SW480 (cell line): ENCODE results near the gene GUSB.
"Not testable (repeated sequence)": the region's sequence is repeated elsewhere in the genome, so short reads cannot be mapped to it uniquely, and the experiment has no call there.

Experiments used
- DNase-seq: peaks from one replicate; pipeline ENCODE4 v3.0.0-alpha.2; 2016; ENCODE audit warnings: low spot score

The GUSB gene

GRCh38 chr7:65975814-65976445 lies 6.1 kb downstream of the GUSB start:
- no peak for DNase-seq

GRCh38 chr7:65974876-65975275 lies 7.1 kb downstream of the GUSB start:
- DNase-seq: no peak

GRCh38 chr7:65974191-65974801 lies 7.7 kb downstream of the GUSB start:
- no peak for DNase-seq

DNA sequence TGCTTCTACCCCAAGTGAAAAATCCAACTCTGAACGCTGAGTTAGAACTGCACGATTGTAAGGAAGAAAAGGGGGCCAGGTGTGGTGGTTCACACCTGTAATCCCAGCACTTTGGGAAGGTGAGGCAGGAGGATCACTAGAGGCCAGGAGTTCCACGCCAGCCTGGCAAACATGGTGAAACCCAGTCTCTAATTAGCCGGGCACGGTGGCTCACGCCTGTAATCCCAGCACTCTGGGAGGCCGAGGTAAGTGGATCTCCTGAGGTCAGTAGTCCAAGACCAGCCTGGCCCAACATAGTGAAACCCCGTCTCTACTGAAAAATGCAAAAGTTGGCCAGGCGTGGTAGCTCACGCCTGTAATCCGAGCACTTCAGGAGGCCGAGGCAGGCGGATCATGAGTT lies 9.0 kb downstream of the GUSB start:
- no peak for DNase-seq

DNA sequence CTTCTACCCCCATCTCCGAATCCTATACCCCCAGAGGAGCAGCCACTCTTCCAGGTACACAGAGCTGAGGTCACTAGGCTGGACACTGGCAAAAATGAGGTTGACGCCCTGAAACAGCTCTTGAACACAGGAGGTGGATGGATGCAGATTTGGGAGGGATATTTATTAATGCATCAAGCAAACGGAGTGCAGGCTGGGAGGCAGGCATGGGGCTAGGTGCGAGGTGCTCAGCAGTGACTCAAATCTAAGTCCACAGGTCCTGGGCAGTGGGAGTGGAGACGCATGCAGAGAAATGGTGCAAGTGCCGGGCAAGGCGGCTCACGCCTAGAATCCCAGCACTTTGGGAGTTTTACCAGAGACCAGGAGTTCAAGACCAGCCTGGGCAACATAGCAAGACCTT lies 11.0 kb downstream of the GUSB start:
- DNase-seq: no peak

DNA sequence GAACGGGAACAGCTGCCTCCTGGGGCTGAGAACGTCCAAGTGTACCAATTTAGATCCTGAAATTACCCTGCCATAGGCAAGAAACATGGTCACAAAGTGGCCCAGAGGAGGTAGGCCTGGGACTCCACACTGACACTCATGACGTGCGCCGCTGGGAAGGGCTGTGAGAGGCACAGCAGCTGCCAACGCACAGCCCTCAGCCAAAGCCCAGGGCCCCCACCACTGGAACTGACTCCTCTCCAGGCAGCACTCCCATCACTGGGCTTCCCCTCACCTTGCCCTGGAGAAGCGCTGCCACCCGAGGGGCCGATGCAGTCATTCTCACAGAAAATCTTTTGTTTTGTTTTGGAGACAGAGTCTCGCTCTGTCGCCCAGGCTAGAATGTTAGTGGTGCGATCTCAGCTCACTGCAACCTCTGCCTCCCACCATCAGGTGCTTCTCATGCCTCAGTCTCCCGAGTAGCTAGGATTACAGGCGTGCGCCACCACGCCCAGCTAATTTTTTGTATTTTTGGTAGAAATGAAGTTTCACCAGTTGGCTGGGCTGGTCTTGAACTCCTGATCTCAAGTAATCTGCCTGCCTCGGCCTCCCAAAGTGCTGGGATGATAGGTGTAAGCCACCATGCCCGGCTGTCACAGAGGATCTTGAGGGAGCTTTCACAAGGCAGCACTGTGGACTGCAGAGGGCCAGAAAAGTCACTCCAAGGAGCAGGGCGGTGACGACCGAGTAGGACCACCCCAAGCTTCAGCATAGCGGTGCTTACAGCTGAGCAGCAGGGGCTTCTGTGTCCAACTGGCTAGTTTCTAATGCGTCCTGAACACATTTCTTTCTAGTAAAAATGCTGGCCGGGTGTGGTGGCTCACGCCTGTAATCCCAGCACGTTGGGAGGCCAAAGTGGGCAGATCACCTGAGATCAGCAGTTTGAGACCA lies 13.5 kb downstream of the GUSB start:
- DNase-seq: no peak

- no peak for DNase-seq
These were observed 14.5 kb downstream of the GUSB start for GRCh38 chr7:65967361-65968155.

GRCh38 chr7:65966146-65966545 lies 15.9 kb downstream of the GUSB start:
- DNase-seq: no peak

- not testable (repeated sequence) for DNase-seq
These were observed 17.3 kb downstream of the GUSB start for GRCh38 chr7:65964671-65965070.

- DNase-seq: no peak
These were observed 20.0 kb downstream of the GUSB start for GRCh38 chr7:65962033-65962432.

- no peak for DNase-seq
These were observed 21.5 kb downstream of the GUSB start for GRCh38 chr7:65960351-65961074.

GRCh38 chr7:65955718-65956117 lies 26.3 kb downstream of the GUSB start:
- DNase-seq: no peak

DNA sequence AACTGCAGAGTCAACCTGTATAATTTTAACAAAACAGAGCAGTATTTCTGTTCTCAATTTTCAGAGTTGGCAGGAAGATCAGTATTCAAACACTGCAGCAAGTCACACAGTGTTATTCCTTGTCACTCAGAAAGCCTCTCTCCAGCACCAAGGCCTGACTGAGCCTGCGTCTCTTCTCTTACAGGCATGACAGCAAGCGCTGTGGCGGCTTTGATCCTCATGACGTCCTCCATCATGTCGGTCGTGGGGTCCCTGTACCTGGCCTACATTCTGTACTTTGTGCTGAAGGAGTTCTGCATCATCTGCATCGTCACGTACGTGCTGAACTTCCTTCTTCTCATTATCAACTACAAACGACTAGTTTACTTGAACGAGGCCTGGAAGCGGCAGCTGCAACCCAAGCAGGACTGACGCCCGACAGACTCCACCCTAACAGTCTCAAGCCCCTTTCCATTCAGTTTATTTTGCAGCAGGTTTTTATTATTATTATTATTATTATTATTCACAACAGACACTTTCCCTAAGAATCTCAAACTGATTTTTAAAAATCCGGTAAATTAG lies 28.0 kb downstream of the GUSB start:
- no peak for DNase-seq

DNA sequence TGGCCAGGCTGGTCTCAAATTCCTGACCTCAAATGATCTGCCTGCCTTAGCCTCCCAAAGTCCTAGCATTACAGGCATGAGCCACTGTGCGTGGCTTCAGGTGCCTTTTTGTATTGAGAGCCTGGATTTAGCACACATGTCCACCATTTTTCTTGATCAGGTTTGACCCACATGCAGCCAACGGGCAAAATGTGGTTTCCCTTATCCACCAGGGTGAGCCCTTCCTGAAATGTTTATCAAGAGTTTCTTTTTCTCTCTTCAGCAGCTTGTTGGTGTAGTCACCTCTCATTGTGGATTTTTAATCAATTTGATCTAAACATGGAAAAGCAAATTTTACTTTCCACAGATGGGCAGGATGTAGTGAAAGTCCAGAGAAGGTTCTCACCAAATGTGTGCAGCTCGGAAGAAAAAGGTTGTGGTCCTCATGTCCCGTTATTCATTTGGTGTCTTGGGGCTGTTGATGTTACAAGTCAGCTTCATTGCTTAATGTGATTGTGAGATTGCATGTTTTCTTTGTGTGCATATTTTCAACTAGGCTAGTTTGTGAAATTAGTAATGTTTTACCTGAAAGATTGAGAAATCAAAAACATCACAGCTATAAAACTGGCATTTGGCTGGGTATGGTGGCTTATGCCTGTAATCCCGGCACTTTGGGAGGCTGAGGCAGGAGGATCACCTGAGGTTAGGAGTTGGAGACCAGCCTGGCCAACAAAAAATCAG lies 28.9 kb downstream of the GUSB start:
- no peak for DNase-seq

DNA sequence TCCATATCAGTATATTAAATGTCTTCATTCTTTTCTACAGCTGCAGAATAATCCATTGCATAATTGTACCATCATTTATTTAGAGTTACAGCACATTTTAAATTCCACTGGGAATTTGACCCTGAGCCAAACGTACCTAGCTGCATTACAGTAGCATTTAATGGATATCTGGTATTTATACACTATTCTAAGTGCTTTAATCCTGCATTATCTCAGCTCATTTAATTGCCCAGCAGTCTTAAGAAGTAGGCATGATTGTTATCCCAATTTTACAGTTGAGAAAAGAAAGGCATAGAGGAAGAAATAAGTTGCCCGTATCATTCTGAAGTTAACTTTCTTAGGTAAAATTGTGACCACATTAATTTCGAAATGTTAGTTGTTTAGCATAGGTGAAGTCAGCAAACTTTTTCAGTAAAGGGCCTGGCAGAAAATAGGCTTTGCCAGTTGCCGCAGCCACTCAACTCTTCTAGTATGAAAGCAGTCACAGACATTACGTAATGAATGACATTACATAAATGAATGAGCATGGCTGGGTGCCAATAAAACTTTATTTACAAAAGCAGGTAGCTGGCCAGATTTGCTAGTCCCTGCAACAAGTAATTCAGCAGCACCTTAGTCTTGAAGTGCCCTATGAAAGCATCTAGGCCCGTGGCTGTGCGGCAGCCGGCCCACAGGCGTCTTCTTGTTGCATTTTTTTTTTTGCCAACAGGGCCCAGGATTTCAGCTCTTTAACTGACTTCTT lies 30.0 kb downstream of the GUSB start:
- no peak for DNase-seq

GRCh38 chr7:65946904-65947303 lies 35.1 kb downstream of the GUSB start:
- no peak for DNase-seq

- not testable (repeated sequence) for DNase-seq
These were observed 36.2 kb downstream of the GUSB start for GRCh38 chr7:65945787-65946186.

DNA sequence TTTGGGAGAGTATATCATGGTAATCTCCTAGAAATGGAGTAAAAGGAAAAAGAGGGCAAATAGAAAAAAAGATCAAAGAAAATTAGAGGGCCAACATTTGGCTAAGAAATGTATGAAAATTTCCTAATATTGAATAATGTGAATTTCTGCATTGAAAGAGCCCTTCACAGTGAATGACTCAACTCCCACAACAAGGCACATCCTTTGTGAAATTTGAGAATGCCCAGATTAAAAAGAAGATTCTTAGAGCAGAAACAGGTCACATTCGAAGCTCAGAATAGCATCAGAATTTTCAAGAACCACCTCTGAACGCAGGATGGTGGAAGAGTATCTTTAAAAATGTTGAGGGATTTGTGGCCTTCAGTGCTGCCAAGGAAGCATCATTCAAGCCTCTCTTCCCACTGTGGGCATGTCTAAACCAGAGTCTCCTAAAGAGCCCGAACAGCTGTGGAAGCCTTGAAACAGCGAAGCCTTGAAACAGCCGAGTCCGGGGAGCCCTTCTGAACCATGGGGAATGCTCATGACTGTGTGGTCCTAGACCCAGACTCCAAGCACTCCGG lies 43.6 kb downstream of the GUSB start:
- DNase-seq: no peak

- DNase-seq: no peak
These were observed 44.7 kb downstream of the GUSB start for GRCh38 chr7:65937296-65937695.

DNA sequence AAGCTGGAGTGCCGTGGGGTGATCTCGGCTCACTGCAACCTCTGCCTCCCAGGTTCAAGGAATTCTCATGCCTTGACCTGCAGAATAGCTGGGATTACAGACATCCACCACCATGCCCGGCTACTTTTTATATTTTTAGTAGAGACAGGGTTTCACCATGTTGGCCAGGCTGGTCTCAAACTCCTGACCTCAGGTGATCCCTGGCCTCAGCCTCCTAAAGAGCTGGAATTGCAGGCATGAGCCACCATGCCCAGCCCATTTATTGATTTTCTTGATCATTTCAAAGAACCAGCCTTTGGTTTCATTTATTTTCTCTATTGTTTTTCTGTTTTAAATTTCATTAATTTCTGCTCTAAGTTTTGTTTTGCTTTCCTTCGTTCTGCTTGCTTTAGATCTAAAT lies 50.3 kb downstream of the GUSB start:
- no peak for DNase-seq
